GM21723 (cell line): ENCODE data around the gene MAD1L1.

ENCODE experiments used
- ATAC-seq: cut with Tn5 transposase; IDR thresholded peaks from one replicate; pipeline ENCODE4 v1.9.1; 2021; ENCODE audit warnings: mild to moderate bottlenecking, moderate library complexity; ENCODE audit not compliant: unreplicated experiment

Gene MAD1L1

DNA sequence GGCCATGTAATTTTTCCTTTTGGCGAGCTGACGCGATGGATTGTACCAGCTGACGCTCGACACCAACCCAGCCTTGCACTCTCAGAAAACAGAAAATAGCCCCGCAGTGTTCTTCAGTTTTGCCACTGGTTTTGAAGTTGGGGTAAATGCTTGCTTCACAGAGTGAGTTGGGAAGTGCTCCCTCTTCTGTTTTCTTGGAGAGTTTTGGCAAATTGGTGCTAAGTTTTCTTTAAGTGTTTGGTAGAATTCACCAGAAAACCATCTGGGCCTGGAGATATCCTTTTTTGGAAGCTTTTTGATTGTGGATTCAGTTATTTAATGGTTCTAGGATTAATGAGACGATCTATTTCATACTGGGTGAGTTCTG lies 309.9 kb downstream of the MAD1L1 start:
- no peak for ATAC-seq

DNA sequence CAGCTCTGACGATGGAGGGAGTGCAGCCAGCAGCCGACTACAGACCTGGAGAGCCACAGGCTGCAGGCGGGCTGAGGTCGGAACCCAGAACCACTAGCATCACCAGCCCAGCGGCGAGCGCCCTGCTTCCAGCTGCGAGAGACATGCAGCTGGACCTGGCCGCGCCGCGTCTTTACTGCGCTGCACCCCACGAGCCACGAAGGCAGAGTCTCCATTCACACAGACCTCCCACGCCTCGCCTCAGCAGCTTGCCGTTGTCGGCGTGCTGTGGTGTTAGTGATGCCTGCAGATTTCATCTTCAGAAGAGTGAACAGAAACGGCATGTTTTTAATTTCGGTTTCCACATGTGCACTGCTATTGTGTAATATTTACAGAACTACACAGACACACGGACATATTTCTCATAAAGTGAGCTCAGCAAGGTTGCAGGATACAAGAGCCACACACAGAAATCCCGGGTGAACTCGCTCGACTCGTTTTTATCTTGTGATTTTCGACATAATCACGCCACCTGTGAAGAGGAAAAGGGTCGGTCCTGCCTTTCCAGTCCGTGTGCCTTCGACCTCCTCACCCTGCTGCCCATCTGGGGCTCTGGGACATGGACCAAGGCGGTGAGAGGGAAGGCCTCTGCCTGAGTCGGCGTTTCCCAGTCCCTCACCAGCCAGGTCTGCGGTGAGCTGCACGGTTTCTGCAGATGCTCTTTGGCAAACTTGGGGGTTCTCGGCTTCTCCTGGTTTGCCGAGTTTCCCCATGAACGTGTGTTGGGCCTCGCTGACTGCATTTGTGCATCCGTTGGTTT lies 310.5 kb downstream of the MAD1L1 start:
- no peak for ATAC-seq

DNA sequence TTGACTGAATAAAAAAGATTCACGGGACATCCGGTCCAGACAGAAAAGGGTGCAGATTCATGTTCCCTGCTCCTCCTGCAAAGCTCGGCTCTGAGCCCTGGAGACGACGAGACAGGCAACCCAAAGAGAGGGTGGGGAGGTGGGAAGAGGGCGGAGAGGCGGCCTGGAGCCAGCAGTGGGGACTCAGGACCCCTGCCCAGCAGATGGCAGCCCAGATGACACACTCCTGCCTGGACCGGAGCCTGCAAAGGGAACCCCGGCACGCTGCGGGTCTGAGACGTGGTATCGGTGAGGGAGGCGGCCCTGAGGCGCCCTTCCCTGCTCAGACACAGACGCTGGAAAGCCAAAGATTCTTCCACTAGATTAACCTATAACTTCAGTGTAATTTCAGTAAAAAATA lies 311.9 kb downstream of the MAD1L1 start:
- no peak for ATAC-seq

DNA sequence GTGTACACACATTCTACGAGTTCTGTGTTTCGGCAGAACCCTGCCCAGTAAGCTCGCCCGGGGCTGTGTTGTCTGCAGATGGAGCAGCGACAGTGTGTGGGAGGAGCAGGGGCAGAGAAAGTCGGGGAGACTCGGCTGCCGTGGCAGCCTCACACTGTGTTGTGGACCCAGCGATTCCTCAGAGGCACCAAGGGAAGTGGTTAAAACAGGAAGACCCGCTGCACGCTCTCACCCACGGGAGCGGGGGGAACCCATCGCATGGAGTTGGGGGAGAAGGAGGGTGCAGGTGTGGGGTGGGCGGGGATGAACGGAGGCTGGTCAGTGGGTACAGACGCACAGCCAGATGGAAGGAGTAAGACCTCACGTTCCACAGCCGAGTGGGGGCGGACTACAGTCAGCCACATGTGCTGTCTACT lies 312.5 kb downstream of the MAD1L1 start:
- peak; percentile 68 for ATAC-seq

DNA sequence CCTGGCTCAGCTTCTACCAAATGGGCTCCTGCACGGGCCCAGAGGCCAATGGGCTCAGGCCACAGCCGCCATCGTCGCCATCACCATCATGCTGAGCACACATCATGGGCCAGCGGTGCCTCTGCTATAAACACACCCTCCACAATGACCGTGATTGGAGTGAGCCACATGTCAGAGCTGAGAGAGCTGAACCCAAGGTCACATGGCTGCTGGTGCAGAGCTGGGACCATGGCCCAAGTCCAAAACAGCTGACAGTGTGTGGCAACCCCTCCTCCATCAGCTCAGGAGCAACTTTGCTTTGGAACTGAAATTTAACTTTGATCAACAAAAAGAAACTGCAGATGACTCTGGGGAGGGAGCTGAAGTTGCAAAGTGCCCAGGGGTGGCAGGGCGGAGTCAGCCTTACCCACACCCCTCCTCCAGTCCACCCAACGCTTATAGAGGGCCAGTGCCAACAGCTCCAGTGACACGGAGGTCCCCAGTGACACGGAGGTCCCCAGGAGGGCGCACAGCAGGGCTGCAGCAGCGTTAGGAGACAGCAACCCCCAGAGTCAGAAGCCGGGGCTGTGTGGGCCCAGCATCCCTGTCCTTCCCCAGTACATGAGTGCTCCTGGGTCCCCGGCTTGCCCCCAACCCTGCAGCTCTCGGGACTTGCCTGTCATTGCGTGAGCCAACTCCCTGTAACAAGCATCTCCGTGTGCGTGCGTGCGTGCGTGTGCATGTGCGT lies 313.0 kb downstream of the MAD1L1 start:
- peak; percentile 12 for ATAC-seq

DNA sequence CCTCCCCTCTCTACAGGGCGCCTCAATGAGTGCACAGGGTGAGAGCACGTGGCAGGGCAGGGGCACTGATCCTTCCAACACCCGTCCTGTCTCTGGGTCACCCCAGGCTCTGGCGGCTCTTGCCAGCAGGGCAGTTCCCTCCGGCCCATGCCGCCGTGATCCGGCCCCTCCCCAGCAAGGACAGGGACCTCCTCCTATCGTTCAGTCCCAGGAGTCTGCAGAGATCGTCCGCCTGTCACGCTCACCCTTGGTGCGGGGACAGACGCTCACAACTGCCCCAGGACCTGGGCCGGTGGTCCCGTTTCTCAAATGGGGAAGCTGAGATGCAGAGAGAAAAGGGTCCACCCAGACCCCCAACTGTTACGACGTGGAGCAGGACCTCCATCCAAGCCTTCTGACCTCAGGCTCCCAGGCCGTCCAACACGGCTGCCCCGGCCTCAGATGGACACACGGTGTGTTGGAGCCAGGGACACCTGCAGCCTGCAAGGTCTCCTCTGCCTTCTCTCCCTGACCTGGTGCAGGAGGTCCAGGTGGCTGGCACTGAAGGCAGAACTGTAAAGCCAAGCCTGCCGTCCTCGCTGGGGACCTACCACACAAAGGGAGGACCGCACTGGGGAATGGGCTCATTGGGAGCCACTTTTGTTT lies 313.7 kb downstream of the MAD1L1 start:
- ATAC-seq, result no peak

DNA sequence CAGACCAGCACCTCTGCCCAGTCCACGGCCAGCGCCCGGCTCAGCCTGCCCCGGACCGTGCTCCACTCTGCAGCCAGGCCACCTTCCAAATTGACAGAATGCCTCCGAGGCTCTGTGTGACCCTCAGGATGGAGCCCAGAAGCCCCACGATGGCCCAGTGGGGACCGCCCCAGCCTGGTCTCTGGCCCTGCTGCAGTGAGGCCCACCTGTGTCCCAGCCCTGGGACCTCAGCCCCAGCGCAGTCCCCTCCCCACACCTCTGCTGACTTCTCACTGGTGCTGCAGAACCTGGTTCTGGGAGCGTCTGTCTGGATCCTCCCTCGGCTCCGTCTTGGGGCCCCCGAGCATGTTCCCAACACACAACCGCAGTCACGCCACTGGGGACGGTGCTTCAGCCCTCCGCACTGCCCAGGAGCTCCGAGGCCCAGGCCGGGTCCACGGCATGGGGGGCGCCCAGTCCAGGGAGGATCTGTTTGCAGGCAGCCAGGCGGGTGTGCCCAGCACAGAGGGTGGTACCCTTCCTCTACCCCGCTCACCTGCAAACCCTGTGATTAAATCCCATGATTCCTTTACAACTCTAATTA lies 314.6 kb downstream of the MAD1L1 start:
- ATAC-seq, result no peak

DNA sequence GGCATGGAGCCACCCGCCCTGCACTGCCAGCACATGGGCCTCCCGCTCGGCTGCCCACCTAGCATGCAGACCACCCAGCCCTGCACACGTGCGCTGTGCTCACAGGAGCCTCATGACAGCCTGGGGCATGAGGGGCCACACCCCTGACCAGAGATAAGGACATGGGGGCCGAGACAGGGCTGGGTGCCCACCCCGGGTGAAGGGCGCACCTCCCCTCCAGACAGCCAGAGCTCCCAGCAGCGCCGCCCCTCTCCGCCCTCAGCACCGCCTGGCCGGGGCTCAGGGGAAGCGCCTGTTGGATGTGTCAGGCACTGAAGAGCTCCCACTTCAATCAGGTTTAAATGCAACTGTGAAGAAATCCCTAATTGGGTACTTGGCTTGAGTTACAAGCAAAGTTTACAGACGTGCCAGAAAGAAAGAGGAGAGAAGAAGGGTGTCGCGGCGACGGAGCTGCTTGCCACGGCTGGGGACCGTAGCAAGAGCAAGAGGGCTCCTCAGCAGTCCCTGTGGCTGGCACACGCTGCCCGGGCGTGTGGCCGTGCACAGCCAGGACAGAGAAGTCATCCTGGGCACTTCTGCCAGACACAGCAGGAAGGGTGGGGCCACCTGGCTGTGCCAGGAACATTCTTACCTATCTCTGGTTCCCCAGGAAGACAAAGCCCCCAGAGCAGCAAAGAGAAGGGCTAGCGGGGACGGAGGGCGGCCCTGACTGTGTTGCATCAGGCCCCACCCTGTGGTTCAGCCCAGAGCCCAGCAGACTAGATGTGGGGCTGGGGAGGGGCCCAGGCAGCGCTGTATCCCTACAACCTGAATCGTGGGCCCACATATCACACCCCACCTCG lies 315.3 kb downstream of the MAD1L1 start:
- ATAC-seq, result no peak

DNA sequence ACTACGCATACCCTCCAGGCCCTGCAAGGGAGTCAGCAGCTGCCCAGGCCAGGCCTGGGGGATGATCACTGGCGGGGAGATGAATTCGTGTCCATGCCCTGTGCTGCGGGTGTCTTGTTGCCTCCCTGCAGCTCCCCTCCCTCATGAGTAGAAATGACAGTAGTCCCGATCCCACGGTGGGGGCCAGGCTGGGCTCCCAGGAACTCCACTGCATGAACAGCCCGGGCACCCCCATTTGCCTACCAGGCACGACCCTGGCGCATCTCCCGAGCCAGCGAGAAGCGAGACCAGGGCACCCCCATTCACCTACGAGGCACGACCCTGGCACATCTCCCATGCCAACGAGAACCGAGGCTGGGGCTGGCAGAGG lies 316.2 kb downstream of the MAD1L1 start:
- ATAC-seq, result no peak

DNA sequence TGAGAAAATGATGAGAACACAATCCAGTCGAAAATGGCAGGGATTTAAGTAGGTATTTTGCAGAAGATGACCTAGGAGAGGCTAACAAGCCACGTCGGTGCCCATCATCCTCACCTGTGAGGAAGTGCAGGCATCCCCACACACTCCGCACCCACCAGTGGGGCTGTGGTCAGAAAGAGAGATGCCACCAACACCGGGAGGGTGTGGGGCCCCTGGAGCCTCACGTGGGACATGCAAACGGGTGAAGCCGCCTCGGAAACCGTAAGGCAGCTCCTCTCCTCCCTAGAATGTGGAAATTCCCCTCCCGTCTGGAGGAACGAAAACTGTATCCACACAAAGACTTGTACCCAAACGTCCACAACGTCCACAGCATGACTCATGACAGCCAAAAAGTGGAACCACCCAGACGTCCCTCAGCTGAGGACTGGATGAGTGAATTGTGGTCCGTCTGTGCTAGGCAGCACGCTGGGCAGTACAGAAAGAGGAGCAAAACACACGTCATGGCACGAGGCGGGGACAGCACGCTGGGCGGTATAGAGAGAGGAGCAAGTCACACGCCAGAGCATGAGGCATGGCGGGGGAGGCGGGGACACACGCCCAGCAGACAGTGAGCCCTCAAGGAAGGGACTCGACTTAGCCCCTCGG lies 316.7 kb downstream of the MAD1L1 start:
- no peak for ATAC-seq

DNA sequence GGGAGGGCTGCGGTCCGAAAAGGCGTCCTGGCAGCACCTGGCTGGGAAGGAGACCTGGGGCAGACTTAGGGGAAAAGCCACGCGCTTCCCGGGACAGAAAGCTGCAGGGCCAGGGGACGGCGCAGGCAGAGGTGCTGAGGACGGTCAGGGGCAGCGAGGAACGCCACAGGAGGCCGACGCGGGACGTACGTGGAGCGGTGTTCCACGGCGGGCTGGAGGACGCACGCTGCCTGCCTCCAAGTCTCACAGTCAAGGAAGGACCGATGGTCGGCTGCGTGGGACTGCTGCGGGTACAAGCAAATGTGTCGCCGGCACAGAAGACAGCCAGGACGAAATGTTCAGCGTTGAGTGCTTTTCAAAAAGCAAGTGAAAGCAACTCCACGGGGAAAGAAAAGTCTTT lies 317.4 kb downstream of the MAD1L1 start:
- ATAC-seq, result no peak

DNA sequence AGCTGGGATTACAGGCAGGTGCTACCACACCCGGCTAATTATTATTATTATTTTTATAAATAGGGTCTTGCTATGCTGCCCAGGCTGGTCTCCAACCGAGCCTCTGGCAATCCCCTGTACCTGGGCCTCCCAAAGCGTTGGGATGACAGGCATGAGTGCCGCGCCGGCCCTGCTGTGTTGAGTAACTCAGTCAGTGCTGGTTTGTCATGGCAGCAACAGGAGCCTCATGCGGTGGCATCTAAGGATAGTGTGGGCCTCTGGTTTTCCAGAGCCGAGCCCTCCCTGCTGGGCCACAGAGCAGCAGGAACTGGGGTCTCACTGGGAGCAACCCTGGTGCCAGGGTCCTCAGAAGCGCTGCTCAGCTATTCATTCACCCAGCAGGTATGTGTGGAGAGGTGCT lies 318.0 kb downstream of the MAD1L1 start:
- no peak for ATAC-seq

DNA sequence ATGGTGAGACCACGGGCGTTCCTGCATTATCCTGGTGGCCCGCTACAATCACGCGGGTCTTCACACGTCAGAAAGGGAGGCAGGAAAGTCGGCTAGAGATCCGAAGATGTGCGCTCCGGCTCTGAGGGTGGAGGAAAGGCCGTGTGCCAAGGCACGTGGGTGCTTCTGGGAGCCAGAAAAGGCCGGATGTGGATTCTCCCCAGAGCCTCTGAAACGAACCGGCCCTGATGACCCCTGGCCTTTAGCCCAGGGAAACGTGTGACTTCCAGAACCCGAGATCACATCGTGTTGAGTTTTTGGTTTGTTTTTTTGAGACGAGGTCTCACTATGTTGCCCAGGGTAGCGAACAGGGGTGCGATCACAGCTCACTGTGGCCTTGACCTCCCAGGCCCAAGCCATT lies 318.4 kb downstream of the MAD1L1 start:
- no peak for ATAC-seq

DNA sequence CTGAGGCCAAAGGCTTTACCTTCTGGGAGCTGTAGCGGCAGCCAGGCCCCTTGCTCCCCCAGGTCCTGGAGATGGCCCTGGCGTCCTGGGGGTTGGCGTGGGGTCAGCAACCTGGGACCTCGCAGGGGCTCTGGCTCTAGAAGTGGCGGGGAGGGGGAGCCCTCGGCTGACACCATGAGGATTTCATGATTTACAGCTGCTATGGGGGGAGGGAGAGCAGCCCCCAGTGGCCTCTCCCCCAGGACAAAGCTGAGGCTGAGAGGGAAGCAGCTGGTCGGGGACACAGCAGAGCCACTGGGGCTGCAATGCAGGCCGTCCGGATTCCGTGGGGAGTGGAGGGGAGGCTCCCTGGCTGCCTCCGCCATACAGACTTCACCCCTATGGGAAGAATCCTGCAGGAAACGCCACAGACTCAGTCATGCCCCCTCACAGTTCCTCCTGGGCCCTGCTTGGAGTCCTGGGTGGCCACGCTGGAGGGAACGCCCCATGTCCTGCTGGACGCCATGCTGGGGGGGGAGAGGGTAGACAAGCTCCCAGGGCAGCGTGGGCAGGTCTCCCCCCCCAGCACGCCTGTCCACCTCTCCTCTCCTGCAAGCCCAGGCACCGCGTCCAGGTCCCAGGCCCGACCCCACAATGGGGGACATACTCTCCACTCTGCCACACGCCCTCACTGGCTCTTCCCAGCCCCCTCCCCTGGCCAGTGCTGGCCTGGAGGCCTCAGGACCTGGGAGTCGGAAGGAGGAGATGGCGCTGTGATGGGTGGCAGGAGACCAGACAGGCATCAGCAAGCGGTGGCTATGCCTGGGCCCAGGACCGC lies 319.1 kb downstream of the MAD1L1 start:
- no peak for ATAC-seq

DNA sequence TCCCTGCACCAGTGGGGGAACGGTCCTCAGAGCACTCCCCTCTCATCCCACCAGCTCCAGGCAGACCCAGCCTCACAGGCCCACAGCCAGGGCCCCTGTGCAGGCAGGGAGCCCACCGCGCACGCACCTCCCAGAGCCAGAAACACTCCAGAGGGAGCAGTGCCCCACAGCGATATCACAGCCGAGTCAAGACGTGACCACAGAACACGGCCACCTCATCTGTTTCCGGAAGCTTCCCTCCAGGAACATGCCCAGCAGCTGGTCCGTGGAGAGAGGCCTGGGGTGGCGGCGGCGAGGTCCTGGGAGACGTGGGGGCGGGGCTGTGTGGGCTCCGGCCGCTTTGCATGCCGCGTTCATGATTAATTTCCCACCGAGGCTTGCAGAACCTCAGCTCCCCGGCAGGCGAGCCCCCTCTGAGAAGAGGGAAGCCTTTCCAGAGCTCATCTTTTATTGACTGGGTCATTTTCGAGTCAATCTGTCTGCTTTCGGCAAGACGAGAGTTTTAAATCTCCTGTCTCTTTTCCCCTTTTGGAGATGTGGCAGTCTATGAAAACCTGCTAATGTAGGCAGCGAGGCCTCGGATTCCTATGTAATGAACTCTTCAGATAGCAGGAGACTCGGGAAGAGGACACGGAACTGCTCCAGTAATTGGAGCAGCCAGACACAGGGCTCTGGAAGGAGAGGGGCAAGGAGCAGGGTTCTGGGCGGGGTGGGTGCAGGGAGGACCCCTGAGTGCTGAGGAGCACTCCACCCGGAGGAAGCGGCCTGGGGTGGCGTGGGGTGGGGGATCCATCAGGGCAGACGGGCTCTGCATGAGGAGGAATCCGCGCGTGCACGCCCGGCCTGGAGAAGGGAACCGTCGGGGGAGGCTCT lies 319.9 kb downstream of the MAD1L1 start:
- ATAC-seq, result no peak

DNA sequence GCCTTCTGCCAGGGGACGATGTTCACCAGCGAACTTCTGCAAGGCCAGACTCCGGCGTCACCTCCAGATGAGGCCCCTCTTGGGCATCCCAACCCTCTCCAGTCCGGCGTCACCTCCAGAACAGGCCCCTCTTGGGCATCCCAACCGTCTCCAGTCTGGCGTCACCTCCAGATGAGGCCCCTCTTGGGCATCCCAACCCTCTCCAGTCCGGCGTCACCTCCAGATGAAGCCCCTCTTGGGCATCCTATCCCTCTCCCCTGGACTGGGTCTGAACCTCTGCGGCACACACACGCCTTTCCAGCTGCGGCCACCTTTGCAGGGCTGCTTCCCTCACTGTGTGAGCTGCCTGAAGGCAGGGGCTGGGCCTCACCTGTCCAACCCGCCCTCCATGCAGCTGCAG lies 321.2 kb downstream of the MAD1L1 start:
- no peak for ATAC-seq

DNA sequence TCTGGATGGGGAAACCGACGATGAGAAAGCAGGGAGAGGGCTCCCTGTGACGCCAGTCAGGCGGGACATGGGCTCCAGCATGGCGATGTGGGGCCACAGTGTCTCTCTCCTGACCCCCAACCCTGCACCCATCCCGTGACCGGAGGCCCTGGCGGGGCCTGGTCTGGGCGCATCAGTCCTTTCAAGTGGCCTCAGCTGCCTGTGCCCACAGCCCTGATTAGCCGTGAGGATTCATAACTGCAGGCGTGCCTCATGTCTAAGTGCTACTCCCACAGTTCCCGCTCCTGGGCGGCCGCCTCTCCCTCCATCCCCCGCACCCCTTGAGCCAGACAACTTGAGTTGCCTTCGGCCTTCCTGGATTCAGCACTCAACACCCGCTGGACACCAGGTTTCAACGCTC lies 321.9 kb downstream of the MAD1L1 start:
- ATAC-seq, result no peak

DNA sequence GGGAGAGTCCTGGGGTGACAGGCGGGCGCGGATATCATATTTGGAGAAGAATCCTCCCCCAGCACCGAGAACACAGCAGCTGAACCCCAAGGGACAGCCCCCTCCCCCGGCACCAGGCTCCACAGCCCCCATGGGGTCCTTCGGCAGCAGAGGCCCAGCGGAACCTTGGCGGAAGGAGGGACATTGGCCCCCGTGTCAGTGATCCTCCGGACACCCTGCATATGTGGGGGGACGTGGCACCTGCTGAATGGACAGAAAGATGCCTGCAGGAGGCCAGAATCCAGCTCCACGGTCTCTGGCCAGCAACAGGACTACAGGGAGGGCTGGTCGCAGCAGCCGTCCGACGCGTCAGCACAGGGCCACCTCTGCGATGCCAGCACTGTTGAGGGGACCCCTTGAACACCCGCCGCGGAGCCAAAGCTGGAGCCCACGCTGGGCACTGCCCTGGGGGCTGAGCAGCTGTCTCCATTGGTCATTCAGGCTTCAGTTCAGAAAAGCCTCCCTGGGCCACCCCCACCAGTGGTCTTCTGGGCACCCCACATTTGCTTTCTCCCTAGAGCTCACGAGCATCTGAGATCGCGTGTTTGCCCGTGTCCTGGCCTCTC lies 322.6 kb downstream of the MAD1L1 start:
- ATAC-seq, result no peak
